GM12878 (cell line): ENCODE data around the gene FAM117B. TPM values are rescaled to one million over a fixed set of nuclear protein-coding genes. Genes with fewer than 3 reads are reported as not detected.

Source experiments
- ATAC-seq: fragments of 200-7000 bp; cut with Tn5 transposase; 3 replicates; pipeline ENCODE4 v1.9.1; 2020; ENCODE audit warnings: mild to moderate bottlenecking, moderate library complexity
- BruUV-seq: library from RNA; stranded (reverse); fragments of 400-500 nt; replicated peaks from 2 replicates; lab custom pipeline; 2021; lab: Mats Ljungman, UMichigan
- CTCF ChIA-PET: fragments of 300-600 bp; sonication (Branson Sonifier 250); formaldehyde crosslinking; extraction: SDS; loops from one replicate; lab custom pipeline; 2021; ENCODE audit warnings: inconsistent platforms; lab: Yijun Ruan, JAX
- POLR2A ChIA-PET: fragments of 350-600 bp; formaldehyde crosslinking; extraction: SDS; loops from one replicate; lab custom pipeline; 2021; ENCODE audit warnings: inconsistent platforms; lab: Charles Lee
- RAD21 ChIA-PET: fragments of 300-600 bp; sonication (Branson Sonifier 250); formaldehyde crosslinking; loops from one replicate; lab custom pipeline; 2023; ENCODE audit warnings: antibody characterized with exemption; ENCODE audit not compliant: unreplicated experiment; lab: Charles Lee
- SMC1A ChIA-PET: fragments of 300-600 bp; sonication (Branson Sonifier 250); formaldehyde crosslinking; loops from one replicate; lab custom pipeline; 2023; ENCODE audit not compliant: unreplicated experiment, uncharacterized antibody; lab: Charles Lee
- DNase-seq: peaks from one replicate; pipeline ENCODE4 v3.0.0-alpha.2; 2011; ENCODE audit warnings: low read depth, low spot score
- FAIRE-seq: peaks from 3 replicates; lab custom pipeline; 2011; peaks lifted over from hg19 to GRCh38; lab: Jason Lieb, UNC
- H2AFZ ChIP-seq: 2 replicates; pipeline ENCODE4 v1.6.0; 2011; ENCODE audit warnings: low read depth, low read length, control low read depth; ENCODE audit not compliant: control insufficient read depth
- H3K27ac ChIP-seq: 2 replicates; pipeline ENCODE4 v1.5.1; 2011; ENCODE audit warnings: control low read depth; ENCODE audit not compliant: control insufficient read depth, insufficient read depth
- H3K27me3 ChIP-seq, 2 experiments: replicated peaks in 1 of 2; 2 replicates each; pipeline versions ENCODE4 v1.6.0 to v1.6.1; 2011; ENCODE audit warnings: low read length in 1 of 2; ENCODE audit not compliant: control insufficient read depth in 2 of 2, insufficient read depth in 2 of 2
- H3K36me3 ChIP-seq, 2 experiments: 2 replicates each; pipeline ENCODE4 v1.5.1; 2011; ENCODE audit warnings: low read length in 1 of 2; ENCODE audit not compliant: control insufficient read depth in 2 of 2, insufficient read depth in 2 of 2
- H3K4me1 ChIP-seq: 2 replicates; pipeline ENCODE4 v1.6.1; 2011; ENCODE audit warnings: mild to moderate bottlenecking, low read length, moderate library complexity, mixed read lengths; ENCODE audit not compliant: control insufficient read depth, insufficient read depth
- H3K4me2 ChIP-seq: 2 replicates; pipeline ENCODE4 v1.6.0; 2011; ENCODE audit warnings: control low read depth; ENCODE audit not compliant: control insufficient read depth, insufficient read depth
- H3K4me3 ChIP-seq: fragments of 200-600 bp; sonication (generic); 2 replicates; pipeline ENCODE4 v1.5.1; 2016
- H3K79me2 ChIP-seq: 2 replicates; pipeline ENCODE4 v1.6.0; 2011; ENCODE audit warnings: low read length; ENCODE audit not compliant: control insufficient read depth, insufficient read depth
- H3K9ac ChIP-seq: 2 replicates; pipeline ENCODE4 v1.8.0; 2011; ENCODE audit warnings: low read length, control low read depth, mixed read lengths; ENCODE audit not compliant: control insufficient read depth, insufficient read depth
- H3K9me3 ChIP-seq: replicated peaks from 3 replicates; pipeline ENCODE4 v1.5.1; 2011; ENCODE audit warnings: mild to moderate bottlenecking, low read length; ENCODE audit not compliant: control insufficient read depth, insufficient read depth
- H4K20me1 ChIP-seq: 2 replicates; pipeline ENCODE4 v1.6.0; 2011; ENCODE audit not compliant: control insufficient read depth, insufficient read depth
- ATF2 ChIP-seq: IDR thresholded peaks from 2 replicates; pipeline ENCODE4 v1.6.1; 2012; ENCODE audit warnings: low read length, inconsistent platforms
- BACH1 ChIP-seq: fragments of 450-650 bp; IDR thresholded peaks from 2 replicates; pipeline ENCODE4 v1.6.1; 2017; ENCODE audit warnings: mild to moderate bottlenecking, borderline replicate concordance
- E2F8 ChIP-seq: fragments of 450-650 bp; IDR thresholded peaks from 2 replicates; pipeline ENCODE4 v1.6.1; 2018; ENCODE audit warnings: mild to moderate bottlenecking, low read depth, moderate library complexity; ENCODE audit not compliant: partially characterized antibody
- JUNB ChIP-seq: IDR thresholded peaks from 2 replicates; pipeline ENCODE4 v1.6.1; 2016; ENCODE audit warnings: antibody characterized with exemption, mild to moderate bottlenecking
- SKIL ChIP-seq: fragments of 450-650 bp; IDR thresholded peaks from 2 replicates; pipeline ENCODE4 v1.6.1; 2017; ENCODE audit warnings: mild to moderate bottlenecking, low read depth, inconsistent platforms; ENCODE audit not compliant: poor library complexity, severe bottlenecking
- SREBF2 ChIP-seq: IDR thresholded peaks from 2 replicates; pipeline ENCODE4 v1.6.1; 2012; ENCODE audit warnings: mild to moderate bottlenecking, low read length
- WGBS: methylation state at CpG from one replicate; pipeline ENCODE4 v1.1.6; 2016; ENCODE audit warnings: low lambda C conversion rate; ENCODE audit not compliant: insufficient replicate concordance, insufficient coverage; ENCODE audit errors: missing lambda C conversion rate; 5-methylcytosine and 5-hydroxymethylcytosine counted together
- in situ Hi-C: fragments of 300-500 bp; cut with MboI; formaldehyde crosslinking; loops from 9 replicates; pipeline ENCODE4 v1.14.3; 2018; ENCODE audit warnings: mixed read lengths
- intact Hi-C: fragments of 100-400 bp; cut with micrococcal nuclease; formaldehyde crosslinking; loops from one replicate; pipeline ENCODE4 v1.14.2; 2022; ENCODE audit not compliant: unreplicated experiment
- polyA plus RNA-seq, 11 experiments: library from polyadenylated mRNA; depleted of rRNA in 4 of 11; unstranded in 6 of 11; stranded (reverse) in 5 of 11; fragments of >200 nt; fragmentation: Nextera tagmentation in 4 of 11; fragmentation: Illumina TruSeq in 1 of 11; extraction: Ambion mirVana in 4 of 11; extraction: Trizol in 1 of 11; gene quantifications; 1 replicate in 1 of 11; 2 replicates in 10 of 11; pipeline versions ENCODE4 v1.2.1 to v1.2.3, GENCODE V29; 2011 to 2016; ENCODE audit warnings: inconsistent platforms in 2 of 11, missing spikeins in 2 of 11, low read depth in 1 of 11
- total RNA-seq, 4 experiments: library from RNA; depleted of rRNA in 3 of 4; stranded (reverse); fragments of >200 nt in 3 of 4; fragmentation: Illumina TruSeq in 1 of 4; extraction: Trizol in 1 of 4; gene quantifications; 2 replicates each; pipeline versions ENCODE4 v1.2.1 to v1.2.3, GENCODE V29; 2013 to 2021

FAM117B gene
- total and polyA plus RNA-seq, 10 of the 15 experiments (the other 5 are each of a cell fraction or from before 2014, with no cell fraction given): 1.6 to 7.6 (median 4.2) TPM

- H3K27me3 ChIP-seq: no peaks in the 10 kb centered on the region
- no peak overlapping the region for H3K9ac ChIP-seq
- 83% methylated on average over 6 of the region's 6 CpGs for WGBS
- no peak for ATAC-seq
- H3K36me3 ChIP-seq: no peaks in the 10 kb centered on the region
- RAD21 ChIA-PET: interaction anchor here (1.0 kb wide), 1 partner anchor 8 kb away, joined by 3 read pairs; no protein-coding TSS in a partner anchor
- BruUV-seq: no TSS peak
- no peak overlapping the region for H3K27ac ChIP-seq
- H3K79me2 ChIP-seq: peaks cover 25% of the 10 kb centered on the region
- in situ Hi-C loops: no loop called here
- H4K20me1 ChIP-seq: no peaks in the 10 kb centered on the region
- H3K4me1 ChIP-seq: peaks cover 17% of the 10 kb centered on the region
- intact Hi-C loops: loop anchor here (5.0 kb wide), 1 partner anchor 144 kb away; no protein-coding TSS in a partner anchor
- no peaks in the 10 kb centered on the region for H3K9me3 ChIP-seq
- peak overlapping the region; percentile 21; the same call in 1 of the 2 replicates for H3K4me2 ChIP-seq
- TF ChIP-seq BACH1: no peak
- TF ChIP-seq JUNB: peak; percentile 26; the same call in 1 of the 2 replicates
- TF ChIP-seq SKIL: no peak
- no peak for TF ChIP-seq SREBF2
- no peak for TF ChIP-seq E2F8
- no peak for TF ChIP-seq ATF2
- TF ChIP-seq, all 136 proteins: peak for 1
- FAIRE-seq: no peak
- ChIA-PET CTCF (no interaction called here), POLR2A (interaction anchor here (1.2 kb wide), 1 partner anchor 17 kb away, joined by 4 read pairs; no protein-coding TSS in a partner anchor), SMC1A (interaction anchor here (0.8 to 4.3 kb wide), 4 partner anchors 26 to 65 kb away, joined by 5 to 26 read pairs (median 7); no protein-coding TSS in a partner anchor)
- Histone ChIP-seq H3K4me3 (no peak overlapping the region), H2AFZ (no peak overlapping the region)
- DNase-seq: no peak
Observed at GRCh38 chr2:202638721-202639120, 4.0 kb downstream of the FAM117B start.
